Urinary bladder (tissue), 4 donors: ENCODE measurements around the gene DDX21. TPM values are rescaled to one million over a fixed set of nuclear protein-coding genes. Genes with fewer than 3 reads are reported as not detected.
"Not testable (repeated sequence)": the region's sequence is repeated elsewhere in the genome, so short reads cannot be mapped to it uniquely, and the experiment has no call there.

ENCODE experiments used
- DNase-seq: peaks from one replicate; pipeline ENCODE4 v3.0.0-alpha.2; 2015; ENCODE audit errors: extremely low spot score
- H3K27ac ChIP-seq: one replicate; pipeline ENCODE4 v1.5.1; 2013; ENCODE audit warnings: low read depth, mild to moderate bottlenecking, moderate library complexity
- H3K36me3 ChIP-seq: one replicate; pipeline ENCODE4 v1.6.1; 2013; ENCODE audit warnings: mild to moderate bottlenecking, moderate library complexity; ENCODE audit not compliant: insufficient read depth
- H3K4me1 ChIP-seq: one replicate; pipeline ENCODE4 v1.6.1; 2013; ENCODE audit warnings: mild to moderate bottlenecking, moderate library complexity; ENCODE audit not compliant: insufficient read depth
- H3K4me3 ChIP-seq: one replicate; pipeline ENCODE4 v1.5.1; 2013; ENCODE audit warnings: low read depth, low read length
- WGBS: extraction: QIAGEN DNeasy Blood & Tissue Kit; methylation state at CpG from one replicate; pipeline ENCODE4 v1.1.7; 2013; 5-methylcytosine and 5-hydroxymethylcytosine counted together
- polyA plus RNA-seq: library from polyadenylated mRNA; stranded (reverse); fragments of 200-250 nt; gene quantifications from one replicate; pipeline ENCODE4 v1.2.3, GENCODE V29; 2013
- total RNA-seq: library from RNA; depleted of rRNA; stranded (reverse); fragments of >200 nt; gene quantifications from one replicate; pipeline ENCODE4 v1.2.3, GENCODE V29; 2014
- donor health status: healthy with polysubstance abuse.
- donor health status: healthy.

Gene DDX21
- total RNA-seq (37.5 TPM), polyA plus RNA-seq (30.6 TPM)

DNA sequence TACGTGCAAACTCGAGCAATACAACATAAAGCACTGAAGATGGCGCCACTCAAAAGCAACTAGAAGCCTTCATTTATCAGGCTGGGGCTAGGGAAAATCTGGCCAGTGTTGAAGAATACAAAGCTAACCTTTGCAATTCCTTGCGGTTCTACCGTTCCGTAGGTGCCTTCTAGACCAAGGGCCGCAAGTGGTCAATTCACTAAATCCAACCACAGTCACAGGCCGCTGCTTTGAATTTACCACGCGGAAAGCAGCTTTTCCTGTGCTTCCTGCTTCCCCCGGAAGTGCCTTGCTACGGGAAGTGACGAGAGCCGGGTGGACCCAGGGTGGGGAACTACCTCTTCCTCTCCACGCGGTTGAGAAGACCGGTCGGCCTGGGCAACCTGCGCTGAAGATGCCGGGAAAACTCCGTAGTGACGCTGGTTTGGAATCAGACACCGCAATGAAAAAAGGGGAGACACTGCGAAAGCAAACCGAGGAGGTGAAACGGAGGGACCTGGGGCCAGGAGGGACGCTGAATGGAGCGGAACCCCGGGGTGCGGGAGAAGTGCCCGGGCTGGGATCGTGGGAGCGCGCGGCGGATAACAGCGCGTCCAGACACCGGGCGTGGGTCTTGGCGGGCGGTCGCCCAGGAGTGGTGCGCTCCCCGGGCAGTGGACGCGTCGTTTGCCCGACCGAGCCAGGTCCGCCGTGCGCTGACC is at the start of gene DDX21:
DDX21 (plus strand) TSS at position 339 of the 701 bp plus-strand sequence; CDS start at position 395, 56 bp downstream.
- H3K27ac ChIP-seq = peak within 1 kb of the TSS; percentile 85
- under 1% methylated on average over 53 of the region's 53 CpGs for WGBS
- no peaks in the 10 kb centered on the region for H3K4me1 ChIP-seq
- peak; percentile 91 for DNase-seq
- H3K4me3 ChIP-seq = peak within 1 kb of the TSS; percentile 96
- H3K36me3 ChIP-seq = peaks cover 5% of the 10 kb centered on the region

DNA sequence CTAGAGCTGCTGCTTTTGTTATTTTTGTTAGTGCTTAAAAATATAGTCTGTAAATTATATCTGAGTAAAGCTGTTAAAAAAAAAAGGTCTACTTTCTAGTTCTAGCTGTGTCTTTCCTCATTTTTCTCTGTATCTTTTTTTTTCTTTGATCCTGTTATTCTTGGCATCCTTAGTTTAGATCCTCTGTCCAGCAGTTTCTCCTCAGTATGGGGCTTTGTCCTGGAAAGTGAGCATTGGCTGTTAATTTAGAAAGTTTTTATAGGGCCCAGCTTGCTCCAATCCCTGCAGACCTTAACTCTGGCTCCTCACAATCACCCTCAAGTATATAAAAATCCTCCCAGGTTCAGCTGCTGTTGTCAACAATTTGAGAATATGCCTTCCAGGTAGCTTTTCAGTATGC is 31.4 kb upstream of the DDX21 start:
- Histone ChIP-seq H3K27ac (no peak overlapping the region), H3K4me3 (no peak overlapping the region), H3K36me3 (no peaks in the 10 kb centered on the region), H3K4me1 (no peaks in the 10 kb centered on the region)
- no peak for DNase-seq

DNA sequence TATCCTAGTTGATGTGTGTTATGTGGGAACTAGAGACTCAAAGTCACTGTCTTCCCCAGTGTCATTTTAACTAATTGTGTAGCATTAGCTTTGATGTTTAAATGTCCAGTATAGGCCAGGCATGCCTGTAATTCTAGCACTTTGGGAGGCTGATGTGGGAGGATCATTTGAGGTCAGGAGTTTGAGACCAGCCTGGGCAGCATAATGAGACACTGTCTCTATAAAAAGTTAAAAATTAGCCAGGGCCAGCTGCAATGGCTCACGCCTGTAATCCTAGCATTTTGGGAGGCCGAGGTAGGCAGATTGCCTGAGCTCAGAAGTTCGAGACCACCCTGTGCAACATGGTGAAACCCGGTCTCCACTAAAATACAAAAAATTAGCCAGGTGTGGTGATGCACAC is 30.5 kb upstream of the DDX21 start:
- WGBS = 94% methylated on average over 4 of the region's 4 CpGs
- H3K36me3 ChIP-seq = no peaks in the 10 kb centered on the region

DNA sequence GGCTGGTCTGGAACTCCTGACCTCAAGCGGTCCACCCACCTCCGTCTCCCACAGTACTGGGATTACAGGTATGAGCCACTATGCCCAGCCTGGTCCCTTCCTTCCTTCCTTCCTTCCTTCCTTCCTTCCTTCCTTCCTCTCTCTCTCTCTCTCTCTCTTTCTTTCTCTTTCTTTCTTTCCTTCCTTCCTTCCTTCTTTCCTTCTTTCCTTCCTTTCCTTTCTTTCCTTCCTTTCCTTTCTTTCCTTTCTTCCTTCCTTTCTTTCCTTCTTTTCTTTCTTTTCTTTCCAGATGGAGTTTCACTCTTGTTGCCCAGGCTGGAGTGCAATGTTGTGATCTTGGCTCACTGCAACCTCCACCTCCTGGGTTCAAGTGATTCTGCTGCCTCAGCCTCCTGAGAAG is 26.8 kb upstream of the DDX21 start:
- H3K36me3 ChIP-seq, H3K4me1 ChIP-seq, H3K4me3 ChIP-seq, DNase-seq, H3K27ac ChIP-seq: not testable (repeated sequence)
- 97% methylated on average over 2 of the region's 2 CpGs for WGBS

More for the DNA sequence above, 30.5 kb upstream of the DDX21 start:
- Histone ChIP-seq H3K4me1 (no peaks in the 10 kb centered on the region), H3K4me3 (no peak overlapping the region), H3K27ac (no peak overlapping the region)
- no peak for DNase-seq

DNA sequence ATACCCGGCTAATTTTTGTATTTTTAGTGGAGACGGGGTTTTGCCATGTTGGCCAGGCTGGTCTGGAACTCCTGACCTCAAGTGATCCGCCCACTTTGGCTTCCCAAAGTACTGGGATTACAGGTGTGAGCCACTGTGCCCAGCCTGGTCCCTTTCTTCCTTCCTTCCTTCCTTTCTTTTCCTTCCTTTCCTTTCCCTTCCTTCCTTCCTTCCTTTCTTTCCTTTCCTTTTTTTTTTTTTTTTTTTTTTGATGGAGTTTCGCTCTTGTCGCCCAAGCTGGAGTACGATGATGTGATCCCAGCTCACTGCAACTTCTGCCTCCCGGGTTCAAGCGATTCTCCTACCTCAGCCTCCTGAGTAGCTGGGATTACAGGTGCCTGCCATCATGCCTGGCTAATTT is 26.1 kb upstream of the DDX21 start:
- H3K36me3 ChIP-seq = not testable (repeated sequence)
- 97% methylated on average over 8 of the region's 8 CpGs for WGBS

DNA sequence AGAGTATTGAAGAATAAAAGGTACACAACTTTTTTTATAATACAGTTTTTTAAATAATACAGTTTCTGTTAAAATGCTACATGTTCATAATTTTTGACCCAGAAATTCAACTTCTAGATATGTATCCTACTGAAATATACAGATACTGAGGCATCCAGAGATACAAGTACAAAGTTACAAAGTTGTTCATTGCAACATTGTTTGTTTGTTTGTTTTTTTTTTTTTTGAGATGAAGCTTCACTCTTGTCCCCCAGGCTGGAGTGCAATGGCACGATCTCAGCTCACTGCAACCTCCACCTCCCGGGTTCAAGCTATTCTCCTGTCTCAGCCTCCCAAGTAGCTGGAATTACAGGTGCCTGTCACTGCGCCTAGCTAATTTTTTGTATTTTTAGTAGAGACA is 23.1 kb upstream of the DDX21 start:
- not testable (repeated sequence) for H3K4me1 ChIP-seq, H3K36me3 ChIP-seq, H3K27ac ChIP-seq, DNase-seq, H3K4me3 ChIP-seq
- 84% methylated on average over 3 of the region's 3 CpGs for WGBS

More for the DNA sequence above, 26.1 kb upstream of the DDX21 start:
- H3K27ac ChIP-seq, H3K4me1 ChIP-seq, DNase-seq, H3K4me3 ChIP-seq: not testable (repeated sequence)

DNA sequence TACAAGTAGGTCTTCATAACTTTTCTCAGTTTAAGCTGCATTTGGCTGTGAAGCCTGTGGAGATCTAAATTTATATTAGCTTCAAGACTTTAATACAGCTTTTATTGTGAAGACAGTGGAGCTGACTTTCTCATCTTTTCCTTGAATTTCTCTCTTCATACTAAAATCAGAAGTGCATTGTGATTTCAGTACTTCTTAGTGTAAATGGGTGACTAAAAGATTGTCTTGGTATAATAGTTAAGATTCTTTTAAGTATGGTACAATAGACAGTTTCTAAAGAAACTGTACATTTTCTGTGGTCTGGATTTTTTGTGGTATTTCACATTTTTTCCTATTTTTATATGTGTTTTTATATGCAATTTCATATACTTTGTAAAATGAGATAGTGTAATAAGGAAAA is 21.0 kb upstream of the DDX21 start:
- DNase-seq = no peak
- Histone ChIP-seq H3K4me1 (no peaks in the 10 kb centered on the region), H3K27ac (no peak overlapping the region), H3K36me3 (peaks cover 6% of the 10 kb centered on the region), H3K4me3 (no peak overlapping the region)

DNA sequence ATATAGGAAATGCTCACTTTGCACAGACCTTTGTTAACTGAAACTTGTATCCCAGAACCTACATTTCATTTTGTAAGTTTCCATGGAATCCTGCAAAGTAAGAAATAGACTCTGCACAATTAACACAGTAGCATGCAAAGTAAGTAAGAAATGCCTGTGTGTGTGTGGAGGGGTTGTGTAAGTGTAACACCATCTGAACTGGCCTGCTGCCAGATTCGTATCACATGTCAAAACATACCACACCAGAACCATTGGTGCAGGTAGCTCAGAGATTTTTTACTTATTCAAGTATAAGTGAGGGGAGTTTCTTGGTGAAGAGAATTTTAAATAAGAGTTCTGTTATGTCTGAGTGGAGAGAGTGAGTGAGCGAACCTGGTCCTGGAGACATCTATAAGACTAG is 17.9 kb upstream of the DDX21 start:
- Histone ChIP-seq H3K36me3 (peaks cover 6% of the 10 kb centered on the region), H3K4me1 (no peaks in the 10 kb centered on the region), H3K4me3 (no peak overlapping the region), H3K27ac (no peak overlapping the region)
- WGBS = 75% methylated on average over 2 of the region's 2 CpGs
- no peak for DNase-seq

DNA sequence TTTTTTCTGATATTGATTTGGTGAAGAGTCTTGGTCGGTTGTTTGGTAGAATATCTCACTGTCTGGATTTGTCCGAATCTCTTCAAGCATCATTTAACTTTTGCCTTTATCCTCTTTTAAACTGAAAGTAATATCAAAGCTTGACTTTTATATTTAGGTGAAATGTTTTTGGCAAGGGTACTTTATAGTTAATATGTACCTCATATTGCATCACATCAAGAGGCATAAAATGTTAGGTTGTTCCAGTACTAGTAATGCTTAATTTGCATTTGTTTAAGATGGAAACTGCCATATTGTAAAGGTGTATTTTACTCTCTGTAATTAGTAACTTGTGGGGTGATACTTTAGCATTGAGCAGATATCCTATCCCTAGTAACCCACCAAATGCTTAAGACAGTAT is 17.1 kb upstream of the DDX21 start:
- H3K36me3 ChIP-seq = peaks cover 9% of the 10 kb centered on the region
- DNase-seq = no peak
- no peaks in the 10 kb centered on the region for H3K4me1 ChIP-seq
- no peak overlapping the region for H3K27ac ChIP-seq
- H3K4me3 ChIP-seq = no peak overlapping the region
- 93% methylated on average over 2 of the region's 2 CpGs for WGBS

DNA sequence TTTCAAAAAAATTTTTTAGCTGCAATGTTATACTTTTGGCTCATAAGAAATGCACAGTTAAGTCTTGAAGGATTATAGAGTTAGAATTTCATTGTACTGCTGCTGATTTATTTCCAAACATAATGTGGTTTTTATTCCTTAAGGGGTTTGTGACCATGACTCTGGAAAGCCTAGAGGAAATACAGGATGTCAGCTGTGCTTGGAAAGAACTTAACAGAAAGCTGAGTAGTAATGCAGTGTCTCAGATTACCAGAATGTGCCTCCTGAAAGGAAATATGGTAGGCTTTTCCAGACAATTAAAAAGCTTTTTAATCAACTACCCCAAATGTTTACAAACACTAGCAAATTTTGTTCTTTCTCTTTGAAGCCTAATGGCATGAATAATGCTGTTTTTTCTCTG is 15.1 kb upstream of the DDX21 start:
- not testable (repeated sequence) for H3K4me3 ChIP-seq, H3K27ac ChIP-seq, DNase-seq, H3K4me1 ChIP-seq, H3K36me3 ChIP-seq

DNA sequence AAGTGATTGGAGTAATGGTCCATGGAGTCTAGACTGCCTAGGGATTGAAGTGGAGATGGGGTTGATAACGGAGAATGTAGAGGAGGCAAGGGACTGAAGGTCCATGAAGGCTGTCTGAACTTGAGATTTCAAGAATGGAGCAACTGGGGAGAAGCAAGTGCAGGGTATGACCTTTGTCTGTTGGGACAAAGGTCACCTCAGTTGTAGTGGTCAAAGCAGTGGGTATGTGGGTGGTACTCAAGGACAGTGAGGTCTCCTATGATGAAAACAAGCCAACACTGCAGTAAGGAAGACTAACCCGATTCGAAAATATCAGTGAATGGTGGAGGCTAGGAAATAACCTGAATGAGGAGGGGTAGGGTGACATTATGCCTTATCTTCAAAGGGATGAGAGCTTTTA is 5.4 kb upstream of the DDX21 start:
- Histone ChIP-seq H3K36me3 (peaks cover 9% of the 10 kb centered on the region), H3K4me3 (no peak overlapping the region), H3K27ac (no peak overlapping the region), H3K4me1 (no peaks in the 10 kb centered on the region)
- 95% methylated on average over 3 of the region's 3 CpGs for WGBS
- no peak for DNase-seq

DNA sequence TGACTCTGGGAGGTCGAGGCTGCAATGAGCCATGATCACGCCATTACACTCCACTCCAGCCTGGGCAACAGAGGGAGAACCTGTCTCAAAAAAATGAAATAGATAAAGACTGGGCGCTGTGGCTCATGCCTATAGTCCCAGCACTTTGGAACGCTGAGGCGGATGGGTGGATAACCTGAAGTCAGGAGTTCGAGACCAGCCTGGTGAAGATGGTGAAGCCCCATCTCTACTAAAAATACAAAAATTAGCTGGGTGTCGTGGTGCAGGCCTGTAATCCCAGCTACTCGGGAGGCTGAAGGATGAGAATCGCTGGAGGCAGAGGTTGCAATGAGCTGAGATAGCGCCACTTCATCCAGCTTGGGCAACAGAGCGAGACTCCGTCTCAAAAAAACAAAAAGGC is 1.1 kb upstream of the DDX21 start:
- no peak for DNase-seq
- no peak overlapping the region for H3K27ac ChIP-seq

DNA sequence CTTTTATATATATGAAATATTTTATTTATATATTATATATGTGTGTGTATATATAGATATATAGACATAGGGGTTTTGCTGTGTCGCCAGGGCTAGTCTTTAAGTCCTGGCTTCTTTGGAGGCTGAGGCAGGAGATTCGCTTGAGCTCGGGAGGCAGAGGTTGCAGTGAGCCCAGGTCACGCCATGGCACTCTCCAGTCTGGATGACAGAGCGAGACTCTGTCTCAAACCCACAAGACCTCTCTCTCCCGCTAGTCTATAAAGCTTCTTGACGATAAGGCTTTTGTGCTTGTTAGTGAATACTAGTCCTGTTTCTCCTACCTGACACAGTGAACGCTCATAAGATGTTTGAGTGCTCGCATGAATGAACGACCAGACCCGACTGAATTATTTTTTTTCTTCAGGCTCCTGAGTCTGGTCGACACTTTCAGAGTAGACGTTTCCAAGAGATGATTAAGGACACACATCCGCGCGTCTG is 577 bp upstream of the DDX21 start:
- Histone ChIP-seq H3K36me3 (peaks cover 2% of the 10 kb centered on the region), H3K4me3 (peak overlapping the region; percentile 96), H3K27ac (peak overlapping the region; percentile 68), H3K4me1 (no peaks in the 10 kb centered on the region)
- 5% methylated on average over 16 of the region's 16 CpGs for WGBS
- no peak for DNase-seq

More for the DNA sequence above, 1.1 kb upstream of the DDX21 start:
- WGBS = 87% methylated on average over 12 of the region's 12 CpGs
- Histone ChIP-seq H3K36me3 (peaks cover 2% of the 10 kb centered on the region), H3K4me1 (no peaks in the 10 kb centered on the region), H3K4me3 (no peak overlapping the region)

DNA sequence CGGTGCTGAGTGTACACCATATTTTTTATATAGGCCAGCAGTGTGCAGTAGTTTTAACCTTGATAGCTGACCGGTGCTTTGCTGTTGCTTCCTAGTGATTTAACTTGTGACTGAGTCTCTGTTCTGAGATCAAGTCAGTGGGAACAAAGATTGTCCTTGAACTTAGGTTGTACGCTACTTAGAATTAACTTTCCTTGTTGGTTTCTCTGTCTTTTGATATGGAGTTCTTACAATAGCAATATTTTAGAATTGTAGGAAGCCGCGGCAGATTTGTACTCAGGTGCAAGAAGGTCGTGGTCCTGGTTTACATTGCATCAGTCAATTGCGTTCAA is 1.3 kb downstream of the DDX21 start:
- peak overlapping the region; percentile 96 for H3K4me3 ChIP-seq
- H3K27ac ChIP-seq = no peak overlapping the region
- no peaks in the 10 kb centered on the region for H3K4me1 ChIP-seq
- no peak for DNase-seq
- 60% methylated on average over 7 of the region's 7 CpGs for WGBS
- H3K36me3 ChIP-seq = peaks cover 6% of the 10 kb centered on the region

DNA sequence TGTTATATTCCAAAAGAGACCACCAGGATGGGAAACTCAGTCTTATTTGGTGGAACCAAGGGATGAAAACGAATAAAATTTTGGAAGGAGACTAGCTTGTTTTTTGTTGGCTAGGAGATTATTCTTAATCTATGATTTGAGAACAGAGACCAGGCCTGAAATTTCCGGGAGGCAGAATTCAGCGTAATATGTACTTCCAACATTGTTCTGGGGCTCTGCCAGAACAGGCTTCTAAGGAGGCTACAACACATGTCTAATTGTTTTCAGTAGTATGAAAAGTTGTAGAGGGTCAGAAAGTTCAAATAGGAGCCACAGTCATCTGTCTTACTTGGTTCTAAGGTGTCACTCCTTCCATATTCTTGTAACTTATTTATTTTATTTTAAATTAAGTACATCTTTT is 1.7 kb downstream of the DDX21 start:
- no peak overlapping the region for H3K27ac ChIP-seq
- 72% methylated on average over 3 of the region's 3 CpGs for WGBS
- H3K4me1 ChIP-seq = no peaks in the 10 kb centered on the region

More for the DNA sequence above, 1.7 kb downstream of the DDX21 start:
- Histone ChIP-seq H3K4me3 (no peak overlapping the region), H3K36me3 (peaks cover 6% of the 10 kb centered on the region)
- no peak for DNase-seq
